Hindlimb muscle (tissue), 1 donor: Measurements from ENCODE around the gene ENOX1. TPM values are rescaled to one million over a fixed set of nuclear protein-coding genes. Genes with fewer than 3 reads are reported as not detected.
"Not testable (repeated sequence)": the region's sequence is repeated elsewhere in the genome, so short reads cannot be mapped to it uniquely, and the experiment has no call there.

Experiments
- DNase-seq: peaks from one replicate; pipeline ENCODE4 v3.0.0-alpha.2; 2013
- polyA plus RNA-seq: library from polyadenylated mRNA; unstranded; fragments of 120-200 nt; gene quantifications from one replicate; pipeline ENCODE4 v1.2.1, GENCODE V29; 2013; ENCODE audit not compliant: insufficient read length

Gene ENOX1
- polyA plus RNA-seq: 8.4 TPM

- peak; percentile 88 for DNase-seq
Observed at GRCh38 chr13:43786766-43787517, at the start of gene ENOX1. Gene ENOX1 (minus strand): TSS chr13:43786972.

GRCh38 chr13:43835701-43836100 lies 48.9 kb upstream of the ENOX1 start:
- DNase-seq: no peak

GRCh38 chr13:43831088-43831487 lies 44.3 kb upstream of the ENOX1 start:
- DNase-seq: no peak

GRCh38 chr13:43830497-43830881 lies 43.7 kb upstream of the ENOX1 start:
- DNase-seq: no peak

GRCh38 chr13:43824656-43825055 lies 37.9 kb upstream of the ENOX1 start:
- not testable (repeated sequence) for DNase-seq

GRCh38 chr13:43822969-43823368 lies 36.2 kb upstream of the ENOX1 start:
- no peak for DNase-seq

GRCh38 chr13:43816401-43816889 lies 29.7 kb upstream of the ENOX1 start:
- no peak for DNase-seq

- no peak for DNase-seq
Observed at GRCh38 chr13:43815204-43815603, 28.4 kb upstream of the ENOX1 start.

- DNase-seq: no peak
Observed at GRCh38 chr13:43808676-43809075, 21.9 kb upstream of the ENOX1 start.

- DNase-seq: no peak
Observed at GRCh38 chr13:43805681-43806128, 18.9 kb upstream of the ENOX1 start.

- DNase-seq: no peak
Observed at GRCh38 chr13:43805071-43805468, 18.3 kb upstream of the ENOX1 start.

GRCh38 chr13:43804461-43805070 lies 17.8 kb upstream of the ENOX1 start:
- DNase-seq: peak; percentile 70

- no peak for DNase-seq
Observed at GRCh38 chr13:43802511-43802910, 15.7 kb upstream of the ENOX1 start.

- no peak for DNase-seq
Observed at GRCh38 chr13:43800828-43801227, 14.1 kb upstream of the ENOX1 start.

GRCh38 chr13:43799191-43799590 lies 12.4 kb upstream of the ENOX1 start:
- no peak for DNase-seq

- DNase-seq: no peak
Observed at GRCh38 chr13:43797869-43798268, 11.1 kb upstream of the ENOX1 start.

GRCh38 chr13:43797159-43797558 lies 10.4 kb upstream of the ENOX1 start:
- no peak for DNase-seq

- no peak for DNase-seq
Observed at GRCh38 chr13:43794416-43794815, 7.6 kb upstream of the ENOX1 start.

- DNase-seq: no peak
Observed at GRCh38 chr13:43792076-43792881, 5.5 kb upstream of the ENOX1 start.

- peak; percentile 59 for DNase-seq
Observed at GRCh38 chr13:43787997-43788396, 1.2 kb upstream of the ENOX1 start.

- no peak for DNase-seq
Observed at GRCh38 chr13:43787518-43787891, 733 bp upstream of the ENOX1 start.

GRCh38 chr13:43786472-43786765 lies 353 bp downstream of the ENOX1 start:
- DNase-seq: no peak

GRCh38 chr13:43785650-43786471 lies 911 bp downstream of the ENOX1 start:
- DNase-seq: peak; percentile 88
